ENCODE results near the gene ENGASE. TPM values are rescaled to one million over a fixed set of nuclear protein-coding genes. Genes with fewer than 3 reads are reported as not detected.
A peak's percentile ranks its signal among the peaks of the same experiment; 100 is the strongest.
"Not testable (repeated sequence)": the region's sequence is repeated elsewhere in the genome, so short reads cannot be mapped to it uniquely, and the experiment has no call there.

The ENGASE gene, protein sequence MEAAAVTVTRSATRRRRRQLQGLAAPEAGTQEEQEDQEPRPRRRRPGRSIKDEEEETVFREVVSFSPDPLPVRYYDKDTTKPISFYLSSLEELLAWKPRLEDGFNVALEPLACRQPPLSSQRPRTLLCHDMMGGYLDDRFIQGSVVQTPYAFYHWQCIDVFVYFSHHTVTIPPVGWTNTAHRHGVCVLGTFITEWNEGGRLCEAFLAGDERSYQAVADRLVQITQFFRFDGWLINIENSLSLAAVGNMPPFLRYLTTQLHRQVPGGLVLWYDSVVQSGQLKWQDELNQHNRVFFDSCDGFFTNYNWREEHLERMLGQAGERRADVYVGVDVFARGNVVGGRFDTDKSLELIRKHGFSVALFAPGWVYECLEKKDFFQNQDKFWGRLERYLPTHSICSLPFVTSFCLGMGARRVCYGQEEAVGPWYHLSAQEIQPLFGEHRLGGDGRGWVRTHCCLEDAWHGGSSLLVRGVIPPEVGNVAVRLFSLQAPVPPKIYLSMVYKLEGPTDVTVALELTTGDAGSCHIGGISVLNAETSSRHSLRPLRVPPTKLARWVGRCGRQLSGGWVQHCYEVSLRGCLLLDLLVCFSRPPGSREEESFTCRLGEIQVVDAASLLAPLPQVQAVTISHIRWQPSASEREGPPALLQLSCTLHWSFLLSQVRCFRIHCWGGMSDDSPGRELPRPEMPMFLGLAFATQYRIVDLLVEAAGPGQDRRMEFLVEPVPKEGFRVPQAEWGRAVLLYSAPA
- 10 to 100 TPM; 42.5 to 43.4 TPM for total RNA-seq

DNA sequence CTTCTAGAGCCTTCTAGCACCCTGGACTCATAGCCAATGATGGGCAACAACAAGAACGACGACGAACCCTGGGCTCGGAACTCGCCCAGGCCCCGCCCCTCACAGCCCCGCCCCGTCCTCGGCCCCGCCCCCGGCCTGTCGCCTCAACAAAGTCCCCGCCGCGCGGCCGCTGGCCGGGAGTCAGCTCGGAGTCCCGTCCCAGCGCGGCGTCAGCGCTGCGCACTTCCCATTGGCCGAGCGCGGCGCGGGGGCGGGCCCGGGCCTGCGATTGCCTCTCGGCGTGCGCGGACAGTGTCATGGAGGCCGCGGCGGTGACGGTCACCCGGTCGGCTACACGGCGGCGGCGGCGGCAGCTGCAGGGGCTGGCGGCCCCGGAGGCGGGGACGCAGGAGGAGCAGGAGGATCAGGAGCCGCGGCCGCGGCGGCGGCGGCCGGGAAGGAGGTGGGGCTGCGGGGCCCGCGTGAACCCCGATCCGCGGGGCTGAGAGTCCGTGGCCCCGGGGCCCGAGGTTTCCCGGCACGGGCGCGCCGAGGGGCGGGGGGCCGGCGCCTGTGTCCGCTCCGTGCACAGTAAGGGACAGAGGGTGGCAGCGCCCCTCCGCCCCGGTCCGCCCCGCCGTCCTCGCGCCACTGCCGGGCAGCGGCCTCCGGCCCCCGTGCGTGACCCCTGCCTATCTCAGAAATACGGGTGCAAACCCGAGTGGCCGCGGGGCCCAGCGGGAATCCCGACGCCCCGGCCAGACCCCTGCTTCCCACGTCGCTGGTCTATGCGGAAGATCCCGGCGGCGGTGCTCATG, at the start of gene ENGASE:
Gene ENGASE, plus strand, starts transcription at position 176 of the 797 bp plus-strand sequence. Its CDS starts 121 bp downstream, at position 297.
- Mint-ChIP-seq H3K9me3 (no peaks in the 10 kb centered on the region), H3K4me1 (ENCODE audit: low read depth) (peaks cover 13% of the 10 kb centered on the region), H3K27ac (peak within 1 kb of the TSS; percentile 53), H3K4me3 (peak within 1 kb of the TSS; percentile 79), H3K27me3 (no peaks in the 10 kb centered on the region), H3K36me3 (peaks cover 6% of the 10 kb centered on the region)
- intact Hi-C loops (cut with micrococcal nuclease) = no loop called here
- CTCF ChIA-PET = interaction anchor here (0.8 to 1.9 kb wide), 5 partner anchors 10 to 317 kb away, joined by 3 to 19 read pairs (median 4); no protein-coding TSS in a partner anchor
- DNase-seq = peak; percentile 94
- POLR2A ChIA-PET = interaction anchor here (0.8 kb wide), 1 partner anchor 10 kb away, joined by 4 read pairs; no protein-coding TSS in a partner anchor

DNA sequence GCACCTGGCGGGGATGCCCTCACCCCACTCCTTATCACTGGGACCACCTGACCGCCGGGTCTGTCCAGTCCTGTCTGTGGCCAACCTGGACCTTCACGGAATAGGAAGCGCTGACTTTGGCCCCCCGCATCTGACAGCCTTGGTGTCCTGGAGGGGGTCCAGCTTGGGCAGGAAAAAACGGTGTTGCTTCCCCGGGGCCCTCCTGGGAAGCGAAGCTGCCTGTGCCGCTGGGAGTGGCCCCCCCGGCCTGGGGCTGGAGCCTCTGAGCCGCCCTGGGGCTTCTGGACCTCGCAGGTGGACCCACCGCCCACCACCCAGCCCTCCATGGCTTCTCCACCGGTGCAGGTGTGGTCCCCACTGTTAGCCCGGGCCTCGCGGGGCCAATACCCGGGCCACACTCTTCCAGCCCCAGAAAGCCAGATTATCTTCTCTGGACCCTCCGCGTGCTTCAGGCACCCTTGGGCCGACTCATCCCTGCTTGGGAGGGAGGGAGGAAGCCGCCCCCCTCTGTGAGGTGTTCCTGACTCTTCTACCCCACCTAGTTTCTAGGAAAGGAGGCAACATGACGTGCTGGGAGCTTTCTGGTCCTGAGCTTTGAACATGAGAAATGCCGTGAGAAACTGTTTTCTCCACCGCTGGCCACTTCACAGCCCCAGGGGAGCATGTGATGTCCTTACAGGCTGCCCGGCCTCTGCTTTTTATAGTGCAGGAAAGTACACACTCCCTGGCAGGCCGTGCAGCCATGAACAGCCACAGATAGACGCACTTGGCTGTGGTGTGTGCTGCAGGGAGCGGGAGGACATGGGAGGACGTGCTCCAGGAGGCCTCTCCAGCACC, 49.5 kb upstream of the ENGASE start:
- intact Hi-C loops (cut with micrococcal nuclease) = no loop called here
- POLR2A ChIA-PET = interaction anchor here (0.6 to 0.9 kb wide), 2 partner anchors 12 to 15 kb away, joined by 3 to 4 read pairs; no protein-coding TSS in a partner anchor
- CTCF ChIA-PET = interaction anchor here (2.5 kb wide), 1 partner anchor 17 kb away, joined by 7 read pairs; no protein-coding TSS in a partner anchor
- peaks cover 8% of the 10 kb centered on the region for H3K4me1 Mint-ChIP-seq (ENCODE audit: low read depth)
- no peak overlapping the region for H3K27ac Mint-ChIP-seq
- H3K9me3 Mint-ChIP-seq = no peaks in the 10 kb centered on the region
- no peak for DNase-seq
- H3K36me3 Mint-ChIP-seq = no peaks in the 10 kb centered on the region
- peak overlapping the region; percentile 35 for H3K4me3 Mint-ChIP-seq
- H3K27me3 Mint-ChIP-seq = peaks cover 33% of the 10 kb centered on the region

DNA sequence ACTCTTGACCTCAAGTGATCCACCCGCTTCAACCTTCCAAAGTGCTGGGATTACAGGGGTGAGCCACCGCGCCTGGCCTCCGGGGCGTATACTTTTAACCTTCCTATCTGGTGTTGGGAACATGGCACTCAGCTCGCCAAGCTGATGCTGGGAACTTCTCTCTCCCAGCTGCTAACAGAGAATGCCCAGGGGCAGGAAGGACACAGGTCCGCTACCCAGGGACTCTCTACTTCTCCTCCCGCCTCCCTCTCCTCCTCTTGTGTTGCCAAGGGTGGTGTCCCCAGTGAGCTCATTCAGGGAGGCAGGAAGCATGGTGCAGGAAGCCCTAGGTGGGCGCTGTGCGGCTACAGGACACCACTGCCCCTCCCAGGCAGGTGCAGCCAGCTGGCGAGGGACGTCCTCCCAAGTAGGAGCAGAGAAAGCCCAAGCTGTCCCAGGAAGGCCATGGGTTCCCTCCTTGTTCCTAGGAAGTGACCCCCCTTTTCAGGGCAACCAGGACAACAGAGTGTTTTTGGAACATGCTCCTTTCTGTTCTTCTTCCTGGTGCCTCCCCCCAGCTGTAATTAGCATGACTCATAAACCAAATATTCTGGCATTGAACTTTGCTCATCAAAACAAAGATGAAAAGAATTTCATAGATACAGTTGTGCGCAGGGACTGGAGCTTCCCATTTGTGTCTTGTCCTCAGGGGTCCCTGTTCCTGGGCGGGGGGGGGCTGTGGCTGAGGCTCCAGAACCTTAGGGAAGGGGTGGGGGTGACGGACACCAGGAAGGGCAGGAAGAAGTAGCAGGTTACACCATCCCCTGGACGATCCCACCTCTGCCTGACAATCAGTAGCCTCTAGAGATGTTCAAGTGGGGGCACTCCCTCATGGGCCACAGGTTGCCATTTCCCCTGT, 48.0 kb upstream of the ENGASE start:
- Mint-ChIP-seq H3K27me3 (peaks cover 33% of the 10 kb centered on the region), H3K36me3 (no peaks in the 10 kb centered on the region), H3K27ac (no peak overlapping the region), H3K4me3 (no peak overlapping the region), H3K4me1 (ENCODE audit: low read depth) (peaks cover 8% of the 10 kb centered on the region), H3K9me3 (no peaks in the 10 kb centered on the region)
- POLR2A ChIA-PET = interaction anchor here (0.9 kb wide), 1 partner anchor 10 kb away, joined by 3 read pairs; no protein-coding TSS in a partner anchor
- CTCF ChIA-PET = interaction anchor here (0.6 to 2.5 kb wide), 4 partner anchors 14 to 43 kb away, joined by 3 to 7 read pairs (median 4); no protein-coding TSS in a partner anchor
- intact Hi-C loops (cut with micrococcal nuclease) = no loop called here
- DNase-seq = no peak

DNA sequence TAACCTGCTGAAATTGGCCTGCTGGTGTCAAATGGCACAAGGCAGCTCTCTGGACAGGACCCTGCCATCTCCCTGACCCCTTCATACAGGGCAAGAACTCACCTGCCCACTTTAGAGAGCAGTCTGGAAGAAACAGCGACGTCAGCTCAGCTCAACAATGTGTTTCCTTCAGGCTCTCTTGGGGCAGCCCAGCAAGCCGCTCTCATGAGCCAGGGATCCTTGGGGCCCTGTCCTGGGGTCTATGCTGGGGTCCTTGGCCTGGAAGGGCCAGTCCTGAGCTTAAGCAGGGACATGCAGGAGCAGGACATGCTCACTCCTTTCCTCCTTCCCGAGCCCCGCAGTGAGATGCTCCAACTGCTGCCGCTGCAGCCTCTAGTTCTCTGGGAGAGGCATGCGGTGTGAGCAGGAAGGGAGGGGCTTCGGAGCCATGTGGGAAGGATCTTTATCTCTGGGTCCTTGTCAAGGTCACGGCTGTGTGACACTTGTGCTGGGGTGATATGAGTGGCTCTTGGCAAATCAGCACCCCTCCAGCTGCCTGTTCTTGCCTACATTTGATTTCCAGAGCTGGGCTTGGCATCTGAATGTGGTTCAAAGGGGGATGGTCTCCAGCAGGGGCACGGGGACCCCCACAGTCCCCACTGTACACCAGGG, 47.2 kb upstream of the ENGASE start:
- CTCF ChIA-PET = interaction anchor here (0.8 to 1.1 kb wide), 2 partner anchors 13 to 18 kb away, joined by 3 read pairs; no protein-coding TSS in a partner anchor
- no peak overlapping the region for H3K4me3 Mint-ChIP-seq

DNA sequence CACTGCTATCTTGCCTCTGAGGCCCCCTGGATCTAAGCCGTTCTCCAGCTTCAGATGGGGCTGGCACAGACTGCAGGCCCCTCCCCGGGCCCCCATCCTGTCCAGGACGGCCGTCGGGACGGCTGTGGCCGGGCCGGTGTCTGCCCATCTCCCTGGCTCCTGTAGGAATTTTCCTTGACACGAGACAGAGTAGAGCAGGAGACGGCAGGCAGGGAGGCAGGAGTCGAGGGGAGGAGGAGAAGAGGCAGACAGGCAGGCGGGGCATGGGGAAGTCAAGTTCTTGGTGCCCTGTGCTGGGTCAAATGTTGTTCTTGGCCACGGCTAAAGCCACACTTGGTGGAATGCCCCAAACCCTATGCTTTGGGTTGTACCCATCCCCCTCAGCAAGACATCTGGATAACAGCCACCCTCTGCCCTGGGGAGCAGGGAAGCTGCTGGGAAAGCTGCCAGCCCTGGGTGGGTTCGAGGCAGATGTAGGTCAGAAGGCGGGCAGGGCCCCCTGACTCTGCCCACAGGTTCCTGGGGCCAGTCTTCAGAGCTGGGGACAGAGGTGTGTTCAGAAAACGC, 46.6 kb upstream of the ENGASE start:
- H3K4me1 Mint-ChIP-seq (ENCODE audit: low read depth) = peaks cover 8% of the 10 kb centered on the region
- H3K4me3 Mint-ChIP-seq = no peak overlapping the region
- CTCF ChIA-PET = no interaction called here
- POLR2A ChIA-PET = no interaction called here
- no peaks in the 10 kb centered on the region for H3K9me3 Mint-ChIP-seq
- no peak for DNase-seq
- H3K27me3 Mint-ChIP-seq = peaks cover 35% of the 10 kb centered on the region
- no peaks in the 10 kb centered on the region for H3K36me3 Mint-ChIP-seq
- intact Hi-C loops (cut with micrococcal nuclease) = no loop called here
- H3K27ac Mint-ChIP-seq = no peak overlapping the region

More for the DNA sequence above, 47.2 kb upstream of the ENGASE start:
- intact Hi-C loops (cut with micrococcal nuclease) = no loop called here
- no peaks in the 10 kb centered on the region for H3K9me3 Mint-ChIP-seq
- H3K27ac Mint-ChIP-seq = no peak overlapping the region
- H3K4me1 Mint-ChIP-seq (ENCODE audit: low read depth) = peaks cover 8% of the 10 kb centered on the region
- peaks cover 35% of the 10 kb centered on the region for H3K27me3 Mint-ChIP-seq
- H3K36me3 Mint-ChIP-seq = no peaks in the 10 kb centered on the region
- POLR2A ChIA-PET = no interaction called here
- no peak for DNase-seq

DNA sequence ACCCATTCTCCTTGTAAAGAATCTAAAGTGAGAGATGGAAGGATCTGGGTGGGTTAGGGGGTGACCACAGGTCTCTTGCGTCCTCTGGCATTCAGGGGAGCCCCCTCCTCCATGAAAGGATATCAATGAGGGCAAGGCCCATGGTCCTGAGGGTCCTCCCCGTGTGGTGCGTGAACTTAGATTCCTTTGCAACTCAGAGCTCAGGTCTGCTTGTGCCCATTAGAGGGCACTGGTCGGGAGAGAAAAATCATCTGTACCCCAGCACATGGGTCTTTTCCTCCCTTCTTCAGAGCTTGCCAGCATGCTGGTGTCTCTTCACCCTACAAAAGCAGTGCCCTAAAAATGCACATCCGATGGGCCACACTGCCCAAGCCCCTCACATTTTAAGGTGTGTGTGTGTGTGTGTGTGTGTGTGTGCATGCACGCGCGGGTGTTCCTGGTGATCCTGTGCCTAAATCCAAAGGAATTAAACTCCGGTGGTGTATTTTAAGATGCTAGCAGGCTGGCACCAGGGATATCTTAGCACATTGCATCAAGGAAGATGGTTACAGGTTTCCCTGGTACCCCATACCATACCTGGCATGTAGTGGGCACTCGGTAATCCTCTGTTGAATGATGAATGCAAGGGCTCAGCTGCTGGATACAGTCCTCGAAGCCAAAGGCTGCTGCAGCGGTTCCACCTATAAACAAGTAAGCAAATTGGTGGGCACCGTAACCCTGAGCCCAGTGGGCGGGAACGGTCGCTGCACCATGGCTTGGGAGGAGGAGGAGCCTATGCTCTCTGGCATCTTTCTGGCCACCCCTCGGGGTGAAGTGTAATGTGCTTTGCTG, 45.9 kb upstream of the ENGASE start:
- H3K9me3 Mint-ChIP-seq = no peaks in the 10 kb centered on the region
- peaks cover 5% of the 10 kb centered on the region for H3K4me1 Mint-ChIP-seq (ENCODE audit: low read depth)
- DNase-seq = no peak
- CTCF ChIA-PET = interaction anchor here (0.7 kb wide), 1 partner anchor 13 kb away, joined by 5 read pairs; no protein-coding TSS in a partner anchor
- no peak overlapping the region for H3K27ac Mint-ChIP-seq
- H3K36me3 Mint-ChIP-seq = no peaks in the 10 kb centered on the region
- no peak overlapping the region for H3K4me3 Mint-ChIP-seq
- intact Hi-C loops (cut with micrococcal nuclease) = no loop called here
- POLR2A ChIA-PET = no interaction called here
- H3K27me3 Mint-ChIP-seq = peaks cover 29% of the 10 kb centered on the region

DNA sequence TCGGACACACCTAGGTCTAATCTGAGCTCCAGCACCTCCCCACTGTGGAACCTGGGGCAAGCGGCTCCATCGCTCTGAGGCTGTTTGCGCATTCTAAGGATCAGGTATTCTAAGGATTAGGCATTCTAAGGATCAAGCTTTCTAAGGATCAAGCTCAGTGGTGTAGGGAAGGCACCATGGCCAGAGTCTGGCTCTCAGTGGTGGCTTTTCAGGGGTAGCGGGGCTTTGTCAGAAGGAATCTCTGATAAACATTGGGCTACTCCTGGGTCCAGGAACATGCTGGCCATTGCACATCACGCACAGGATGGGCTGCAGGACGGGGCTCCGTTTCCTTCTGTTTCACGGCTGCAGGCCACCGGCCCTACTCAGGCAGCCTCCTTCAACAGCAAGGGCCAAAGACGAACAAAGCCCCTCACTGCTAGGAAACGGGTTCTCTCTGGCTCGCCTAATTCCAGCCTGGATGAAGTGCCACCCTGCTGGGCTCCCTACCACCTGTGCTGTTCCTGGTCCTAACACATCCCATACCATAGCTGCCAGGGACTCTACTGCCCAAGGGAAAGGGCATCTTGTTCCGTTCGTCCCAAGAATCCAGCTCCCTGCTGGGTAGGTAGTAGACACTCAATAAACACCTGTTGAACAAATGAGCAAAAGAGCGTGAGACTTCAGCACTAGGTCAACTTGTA, 45.2 kb upstream of the ENGASE start:
- Mint-ChIP-seq H3K4me3 (no peak overlapping the region), H3K9me3 (no peaks in the 10 kb centered on the region), H3K36me3 (no peaks in the 10 kb centered on the region), H3K27me3 (peaks cover 26% of the 10 kb centered on the region), H3K4me1 (ENCODE audit: low read depth) (peaks cover 3% of the 10 kb centered on the region), H3K27ac (no peak overlapping the region)
- CTCF ChIA-PET = no interaction called here
- DNase-seq = no peak
- POLR2A ChIA-PET = no interaction called here
- intact Hi-C loops (cut with micrococcal nuclease) = no loop called here

DNA sequence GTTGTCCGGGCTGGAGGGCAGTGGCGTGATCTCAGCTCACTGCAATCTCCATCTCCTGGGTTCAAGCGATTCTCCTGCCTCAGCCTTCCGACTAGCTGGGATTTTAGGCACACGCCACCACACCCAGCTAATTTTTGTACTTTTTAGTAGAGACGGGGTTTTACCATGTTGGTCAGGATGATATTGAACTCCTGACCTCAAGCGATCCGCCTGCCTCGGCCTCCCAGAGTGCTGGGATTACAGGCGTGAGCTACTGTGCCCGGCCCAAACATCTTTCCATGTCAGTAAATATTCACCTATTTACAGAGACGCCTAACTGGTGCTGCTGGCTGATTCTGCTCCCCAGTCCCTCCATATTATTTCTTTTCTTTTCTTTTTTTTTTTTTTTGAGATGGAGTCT, 44.0 kb upstream of the ENGASE start:
- DNase-seq; H3K27ac Mint-ChIP-seq; H3K9me3 Mint-ChIP-seq; H3K36me3 Mint-ChIP-seq; H3K4me3 Mint-ChIP-seq; H3K4me1 Mint-ChIP-seq (ENCODE audit: low read depth); POLR2A ChIA-PET; intact Hi-C loops (cut with micrococcal nuclease): not testable (repeated sequence)
- CTCF ChIA-PET = interaction anchor here (1.8 kb wide), 1 partner anchor 12 kb away, joined by 5 read pairs; no protein-coding TSS in a partner anchor
- H3K27me3 Mint-ChIP-seq = peaks cover 17% of the 10 kb centered on the region
